Measurements from ENCODE around the gene LGALS7B. TPM values are rescaled to one million over a fixed set of nuclear protein-coding genes. Genes with fewer than 3 reads are reported as not detected.

LGALS7B gene
- total RNA-seq, 2 experiments from 2014 or later, result not detected

GRCh38 chr19:38792250-38793111 lies 3.5 kb downstream of the LGALS7B start:
- no peak overlapping the region for H2AFZ ChIP-seq (ENCODE audit: low read length)
- intact Hi-C loops (cut with micrococcal nuclease; ENCODE audit: unreplicated experiment), result no loop called here
- H3K4me3 ChIP-seq (ENCODE audit: low read depth, low read length, poor library complexity, severe bottlenecking), result no peak overlapping the region
- no peaks in the 10 kb centered on the region for H3K4me1 ChIP-seq (ENCODE audit: insufficient read depth, low read length, poor library complexity, severe bottlenecking)
- H4K20me1 ChIP-seq (ENCODE audit: insufficient read depth, low read length), result no peaks in the 10 kb centered on the region
- H3K27ac ChIP-seq (ENCODE audit: low read depth, low read length, poor library complexity, severe bottlenecking), result no peak overlapping the region
- H3K9me2 ChIP-seq (ENCODE audit: insufficient read depth, low read length), result no peaks in the 10 kb centered on the region
- no peaks in the 10 kb centered on the region for H3K9me3 ChIP-seq (ENCODE audit: low read length)
- no peaks in the 10 kb centered on the region for H3K79me2 ChIP-seq (ENCODE audit: insufficient read depth, low read depth, low read length)
- DNase-seq (ENCODE audit: low spot score), result no peak
- BruUV-seq (replicated peaks), result no TSS peak
- ChIA-PET POLR2A (no interaction called here), CTCF (ENCODE audit: unreplicated experiment) (no interaction called here)
- no peak overlapping the region; the same call in 1 of the 2 replicates for H3K4me2 ChIP-seq (ENCODE audit: low read length)
- TF ChIP-seq EZH2phosphoT487 (IDR thresholded peaks at IDR 0.05; ENCODE audit: borderline replicate concordance, low read depth, low read length), result no peak
- TF ChIP-seq CTCF (conservative IDR thresholded peaks at IDR 0.05; ENCODE audit: low read length), result no peak
- H3K36me3 ChIP-seq (ENCODE audit: insufficient read depth, low read length), result no peaks in the 10 kb centered on the region

GRCh38 chr19:38793177-38793576 lies 4.2 kb downstream of the LGALS7B start:
- no peak overlapping the region for H2AFZ ChIP-seq (ENCODE audit: low read length)

More at GRCh38 chr19:38793177-38793576, 4.2 kb downstream of the LGALS7B start:
- no TSS peak for BruUV-seq (replicated peaks)
- no peaks in the 10 kb centered on the region for H3K36me3 ChIP-seq (ENCODE audit: insufficient read depth, low read length)
- CTCF ChIA-PET (ENCODE audit: unreplicated experiment), result no interaction called here
- H3K27ac ChIP-seq (ENCODE audit: low read depth, low read length, poor library complexity, severe bottlenecking), result no peak overlapping the region
- no peak for DNase-seq (ENCODE audit: low spot score)
- H3K4me1 ChIP-seq (ENCODE audit: insufficient read depth, low read length, poor library complexity, severe bottlenecking), result no peaks in the 10 kb centered on the region
- intact Hi-C loops (cut with micrococcal nuclease; ENCODE audit: unreplicated experiment), result no loop called here
- POLR2A ChIA-PET, result no interaction called here
- no peak overlapping the region; the same call in 1 of the 2 replicates for H3K4me2 ChIP-seq (ENCODE audit: low read length)
- no peaks in the 10 kb centered on the region for H4K20me1 ChIP-seq (ENCODE audit: insufficient read depth, low read length)
- H3K4me3 ChIP-seq (ENCODE audit: low read depth, low read length, poor library complexity, severe bottlenecking), result no peak overlapping the region
- H3K9me3 ChIP-seq (ENCODE audit: low read length), result no peaks in the 10 kb centered on the region
- no peaks in the 10 kb centered on the region for H3K9me2 ChIP-seq (ENCODE audit: insufficient read depth, low read length)
- H3K79me2 ChIP-seq (ENCODE audit: insufficient read depth, low read depth, low read length), result no peaks in the 10 kb centered on the region
- TF ChIP-seq EZH2phosphoT487 (IDR thresholded peaks at IDR 0.05; ENCODE audit: borderline replicate concordance, low read depth, low read length) (no peak), CTCF (conservative IDR thresholded peaks at IDR 0.05; ENCODE audit: low read length) (no peak)

Measured in OCI-LY7 (cell line).